Measurements from ENCODE around the gene RAB27A. TPM values are rescaled to one million over a fixed set of nuclear protein-coding genes. Genes with fewer than 3 reads are reported as not detected.
"Not testable (repeated sequence)": the region's sequence is repeated elsewhere in the genome, so short reads cannot be mapped to it uniquely, and the experiment has no call there.

Gene RAB27A
- total RNA-seq, 1 donor from 2014 or later: 26.7 TPM

GRCh38 chr15:55281517-55282228 is 7.9 kb downstream of the RAB27A start:
- CTCF ChIA-PET: interaction anchor here (0.6 kb wide), 1 partner anchor 65 kb away, joined by 3 read pairs; no protein-coding TSS in a partner anchor
- Mint-ChIP-seq H3K4me3 (no peak overlapping the region), H3K36me3 (ENCODE audit: low read depth) (peaks cover 7% of the 10 kb centered on the region), H3K9me3 (no peaks in the 10 kb centered on the region), H3K4me1 (peaks cover 69% of the 10 kb centered on the region), H3K27ac (peak overlapping the region; percentile 60), H3K27me3 (no peaks in the 10 kb centered on the region)
- DNase-seq (no peak), ATAC-seq (ENCODE audit: low read depth) (no peak)
- TF ChIP-seq, protein P1, sequence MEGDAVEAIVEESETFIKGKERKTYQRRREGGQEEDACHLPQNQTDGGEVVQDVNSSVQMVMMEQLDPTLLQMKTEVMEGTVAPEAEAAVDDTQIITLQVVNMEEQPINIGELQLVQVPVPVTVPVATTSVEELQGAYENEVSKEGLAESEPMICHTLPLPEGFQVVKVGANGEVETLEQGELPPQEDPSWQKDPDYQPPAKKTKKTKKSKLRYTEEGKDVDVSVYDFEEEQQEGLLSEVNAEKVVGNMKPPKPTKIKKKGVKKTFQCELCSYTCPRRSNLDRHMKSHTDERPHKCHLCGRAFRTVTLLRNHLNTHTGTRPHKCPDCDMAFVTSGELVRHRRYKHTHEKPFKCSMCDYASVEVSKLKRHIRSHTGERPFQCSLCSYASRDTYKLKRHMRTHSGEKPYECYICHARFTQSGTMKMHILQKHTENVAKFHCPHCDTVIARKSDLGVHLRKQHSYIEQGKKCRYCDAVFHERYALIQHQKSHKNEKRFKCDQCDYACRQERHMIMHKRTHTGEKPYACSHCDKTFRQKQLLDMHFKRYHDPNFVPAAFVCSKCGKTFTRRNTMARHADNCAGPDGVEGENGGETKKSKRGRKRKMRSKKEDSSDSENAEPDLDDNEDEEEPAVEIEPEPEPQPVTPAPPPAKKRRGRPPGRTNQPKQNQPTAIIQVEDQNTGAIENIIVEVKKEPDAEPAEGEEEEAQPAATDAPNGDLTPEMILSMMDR (IDR thresholded peaks at IDR 0.05): no peak
- intact Hi-C loops (cut with micrococcal nuclease): no loop called here
- POLR2A ChIA-PET: interaction anchor here (1.0 kb wide), 1 partner anchor 60 kb away, joined by 4 read pairs; no protein-coding TSS in a partner anchor

GRCh38 chr15:55280589-55280988 is 9.0 kb downstream of the RAB27A start:
- H3K27me3 Mint-ChIP-seq; H3K27ac Mint-ChIP-seq; H3K9me3 Mint-ChIP-seq; intact Hi-C loops (cut with micrococcal nuclease); CTCF ChIA-PET; ATAC-seq (ENCODE audit: low read depth); H3K4me3 Mint-ChIP-seq; POLR2A ChIA-PET; DNase-seq; H3K36me3 Mint-ChIP-seq (ENCODE audit: low read depth): not testable (repeated sequence)
- H3K4me1 Mint-ChIP-seq: peaks cover 71% of the 10 kb centered on the region

DNA sequence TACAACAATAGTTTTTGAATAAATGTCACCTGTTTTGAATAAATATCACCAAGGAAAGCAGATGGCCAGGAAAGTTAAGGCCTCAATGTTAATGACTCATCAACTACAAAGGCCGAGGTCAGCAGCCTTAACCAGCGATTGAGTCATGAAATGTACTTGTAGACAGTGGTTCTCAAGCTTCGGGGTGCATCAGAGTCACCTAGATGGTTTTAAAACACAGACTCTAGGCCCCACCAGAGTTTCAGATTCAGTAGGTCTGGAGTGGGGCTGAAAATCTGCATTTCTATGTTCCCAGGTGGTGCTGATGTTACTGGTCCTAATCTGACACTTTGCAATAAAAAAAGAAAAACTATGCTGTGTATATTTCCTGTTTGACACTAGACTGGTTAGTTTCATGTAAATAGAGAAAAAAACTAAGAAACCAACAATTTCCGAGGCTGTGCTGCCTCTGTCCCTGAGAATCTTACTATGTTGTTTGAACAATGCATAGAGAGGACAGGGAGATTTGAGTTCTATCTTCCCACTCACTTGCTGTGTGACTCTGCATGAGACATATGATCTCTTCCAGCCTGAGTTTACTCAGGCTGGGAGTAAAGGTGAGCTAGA is 9.8 kb downstream of the RAB27A start:
- TF ChIP-seq, protein P1 (IDR thresholded peaks at IDR 0.05): no peak
- no peaks in the 10 kb centered on the region for H3K9me3 Mint-ChIP-seq
- peak; percentile 51 for ATAC-seq (ENCODE audit: low read depth)
- POLR2A ChIA-PET: interaction anchor here (1.5 kb wide), 1 partner anchor 12 kb away, joined by 5 read pairs; no protein-coding TSS in a partner anchor
- H3K36me3 Mint-ChIP-seq (ENCODE audit: low read depth): no peaks in the 10 kb centered on the region
- H3K4me3 Mint-ChIP-seq: peak overlapping the region; percentile 9
- H3K27ac Mint-ChIP-seq: peak overlapping the region; percentile 85
- DNase-seq: no peak
- peaks cover 74% of the 10 kb centered on the region for H3K4me1 Mint-ChIP-seq
- CTCF ChIA-PET: no interaction called here
- intact Hi-C loops (cut with micrococcal nuclease): no loop called here
- no peaks in the 10 kb centered on the region for H3K27me3 Mint-ChIP-seq

DNA sequence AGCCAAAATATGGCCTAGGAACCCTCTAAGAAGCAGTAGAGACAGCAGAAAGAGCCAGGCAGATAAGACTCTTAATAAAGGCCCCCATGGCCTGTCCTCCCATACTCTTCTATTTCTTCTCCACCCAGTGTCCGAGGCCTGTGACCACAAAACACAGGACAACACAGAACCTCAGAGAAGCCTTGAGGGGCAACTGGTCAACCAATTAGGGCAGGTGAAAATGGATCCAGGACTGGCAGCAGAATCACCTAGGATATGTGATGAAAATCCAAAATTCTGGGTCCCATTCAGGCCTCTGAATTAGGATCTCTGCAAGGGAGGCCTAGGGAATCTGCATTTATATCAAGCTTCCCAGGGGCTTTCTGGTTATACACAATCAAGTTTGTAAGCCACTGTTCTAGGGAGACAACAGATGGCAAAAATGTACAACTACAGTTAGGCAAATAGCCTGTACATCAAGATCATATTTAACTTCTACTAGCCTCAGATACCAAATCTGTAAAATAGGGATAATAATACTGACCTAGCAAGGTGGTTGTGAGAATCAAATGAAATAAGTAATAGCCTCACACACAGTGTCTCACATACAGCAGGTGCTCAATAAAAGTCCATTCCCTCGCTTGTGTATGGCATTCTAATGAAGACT is 10.4 kb downstream of the RAB27A start:
- POLR2A ChIA-PET: interaction anchor here (1.5 kb wide), 1 partner anchor 12 kb away, joined by 5 read pairs; no protein-coding TSS in a partner anchor
- H3K27me3 Mint-ChIP-seq: no peaks in the 10 kb centered on the region
- no peaks in the 10 kb centered on the region for H3K36me3 Mint-ChIP-seq (ENCODE audit: low read depth)
- H3K4me3 Mint-ChIP-seq: no peak overlapping the region
- peak overlapping the region; percentile 85 for H3K27ac Mint-ChIP-seq
- H3K9me3 Mint-ChIP-seq: no peaks in the 10 kb centered on the region
- ATAC-seq (ENCODE audit: low read depth) (no peak), DNase-seq (no peak)
- intact Hi-C loops (cut with micrococcal nuclease): no loop called here
- TF ChIP-seq, protein P1 (IDR thresholded peaks at IDR 0.05): no peak
- CTCF ChIA-PET: no interaction called here
- peaks cover 72% of the 10 kb centered on the region for H3K4me1 Mint-ChIP-seq

- H3K27ac Mint-ChIP-seq: peak overlapping the region; percentile 76
- ChIA-PET POLR2A (interaction anchor here (0.6 to 2.7 kb wide), 4 partner anchors 10 to 60 kb away, joined by 4 to 13 read pairs (median 4); partner anchors contain the start of genes PIGB and PIGBOS1), CTCF (interaction anchor here (2.0 kb wide), 1 partner anchor 10 kb away, joined by 5 read pairs; no protein-coding TSS in a partner anchor)
- TF ChIP-seq, protein P1 (IDR thresholded peaks at IDR 0.05): no peak
- H3K27me3 Mint-ChIP-seq: no peaks in the 10 kb centered on the region
- ATAC-seq (ENCODE audit: low read depth): no peak
- DNase-seq: no peak
- no peaks in the 10 kb centered on the region for H3K9me3 Mint-ChIP-seq
- H3K4me1 Mint-ChIP-seq: peaks cover 72% of the 10 kb centered on the region
- H3K36me3 Mint-ChIP-seq (ENCODE audit: low read depth): peaks cover 3% of the 10 kb centered on the region
- H3K4me3 Mint-ChIP-seq: no peak overlapping the region
- intact Hi-C loops (cut with micrococcal nuclease): loop anchor here (1.0 kb wide), 2 partner anchors 10 to 12 kb away; partner anchors contain the start of gene RAB27A
These were observed 11.9 kb downstream of the RAB27A start for GRCh38 chr15:55277715-55278114.
